ENCODE results near the gene ICE2.

DNA sequence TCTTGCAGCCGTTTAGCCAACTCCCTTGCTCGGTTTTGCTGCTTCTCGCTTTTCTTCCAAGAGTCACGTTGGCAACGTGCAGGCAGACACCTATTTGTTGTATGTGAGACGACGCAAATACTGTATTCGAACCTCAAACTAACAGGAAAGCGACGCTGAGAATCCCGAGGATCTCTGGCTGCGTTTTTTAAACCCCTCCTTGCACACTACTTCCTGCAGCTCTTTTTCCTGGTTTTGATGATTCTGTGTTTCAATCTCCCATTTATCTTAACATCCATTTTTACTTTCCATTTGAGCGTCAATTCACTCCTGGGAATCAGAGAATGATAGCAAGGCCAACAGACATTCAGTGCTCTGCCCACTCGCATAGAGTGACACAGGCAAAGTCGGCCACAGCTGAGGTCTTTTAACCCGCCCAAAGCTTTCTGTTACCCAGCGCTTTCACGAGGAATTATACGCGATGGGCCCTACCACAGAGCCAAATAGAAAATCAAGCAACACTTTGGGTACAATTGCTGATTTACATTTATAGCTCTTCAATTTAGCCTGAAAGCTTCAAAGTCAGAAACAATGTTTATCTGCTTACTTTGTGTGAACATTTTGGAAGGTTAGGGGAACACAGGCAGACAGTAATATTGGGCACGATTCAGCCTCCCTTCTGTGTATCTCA is 79.6 kb downstream of the ICE2 start:
- TF ChIP-seq, protein P1, sequence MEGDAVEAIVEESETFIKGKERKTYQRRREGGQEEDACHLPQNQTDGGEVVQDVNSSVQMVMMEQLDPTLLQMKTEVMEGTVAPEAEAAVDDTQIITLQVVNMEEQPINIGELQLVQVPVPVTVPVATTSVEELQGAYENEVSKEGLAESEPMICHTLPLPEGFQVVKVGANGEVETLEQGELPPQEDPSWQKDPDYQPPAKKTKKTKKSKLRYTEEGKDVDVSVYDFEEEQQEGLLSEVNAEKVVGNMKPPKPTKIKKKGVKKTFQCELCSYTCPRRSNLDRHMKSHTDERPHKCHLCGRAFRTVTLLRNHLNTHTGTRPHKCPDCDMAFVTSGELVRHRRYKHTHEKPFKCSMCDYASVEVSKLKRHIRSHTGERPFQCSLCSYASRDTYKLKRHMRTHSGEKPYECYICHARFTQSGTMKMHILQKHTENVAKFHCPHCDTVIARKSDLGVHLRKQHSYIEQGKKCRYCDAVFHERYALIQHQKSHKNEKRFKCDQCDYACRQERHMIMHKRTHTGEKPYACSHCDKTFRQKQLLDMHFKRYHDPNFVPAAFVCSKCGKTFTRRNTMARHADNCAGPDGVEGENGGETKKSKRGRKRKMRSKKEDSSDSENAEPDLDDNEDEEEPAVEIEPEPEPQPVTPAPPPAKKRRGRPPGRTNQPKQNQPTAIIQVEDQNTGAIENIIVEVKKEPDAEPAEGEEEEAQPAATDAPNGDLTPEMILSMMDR (IDR thresholded peaks at IDR 0.05), result no peak
- TF ChIP-seq POLR2A (IDR thresholded peaks at IDR 0.05), result no peak

Data from uterus (tissue), 2 donors.